Measurements from ENCODE around the gene CDC42BPA.

Gene CDC42BPA, protein sequence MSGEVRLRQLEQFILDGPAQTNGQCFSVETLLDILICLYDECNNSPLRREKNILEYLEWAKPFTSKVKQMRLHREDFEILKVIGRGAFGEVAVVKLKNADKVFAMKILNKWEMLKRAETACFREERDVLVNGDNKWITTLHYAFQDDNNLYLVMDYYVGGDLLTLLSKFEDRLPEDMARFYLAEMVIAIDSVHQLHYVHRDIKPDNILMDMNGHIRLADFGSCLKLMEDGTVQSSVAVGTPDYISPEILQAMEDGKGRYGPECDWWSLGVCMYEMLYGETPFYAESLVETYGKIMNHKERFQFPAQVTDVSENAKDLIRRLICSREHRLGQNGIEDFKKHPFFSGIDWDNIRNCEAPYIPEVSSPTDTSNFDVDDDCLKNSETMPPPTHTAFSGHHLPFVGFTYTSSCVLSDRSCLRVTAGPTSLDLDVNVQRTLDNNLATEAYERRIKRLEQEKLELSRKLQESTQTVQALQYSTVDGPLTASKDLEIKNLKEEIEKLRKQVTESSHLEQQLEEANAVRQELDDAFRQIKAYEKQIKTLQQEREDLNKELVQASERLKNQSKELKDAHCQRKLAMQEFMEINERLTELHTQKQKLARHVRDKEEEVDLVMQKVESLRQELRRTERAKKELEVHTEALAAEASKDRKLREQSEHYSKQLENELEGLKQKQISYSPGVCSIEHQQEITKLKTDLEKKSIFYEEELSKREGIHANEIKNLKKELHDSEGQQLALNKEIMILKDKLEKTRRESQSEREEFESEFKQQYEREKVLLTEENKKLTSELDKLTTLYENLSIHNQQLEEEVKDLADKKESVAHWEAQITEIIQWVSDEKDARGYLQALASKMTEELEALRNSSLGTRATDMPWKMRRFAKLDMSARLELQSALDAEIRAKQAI (N-terminal part only)

DNA sequence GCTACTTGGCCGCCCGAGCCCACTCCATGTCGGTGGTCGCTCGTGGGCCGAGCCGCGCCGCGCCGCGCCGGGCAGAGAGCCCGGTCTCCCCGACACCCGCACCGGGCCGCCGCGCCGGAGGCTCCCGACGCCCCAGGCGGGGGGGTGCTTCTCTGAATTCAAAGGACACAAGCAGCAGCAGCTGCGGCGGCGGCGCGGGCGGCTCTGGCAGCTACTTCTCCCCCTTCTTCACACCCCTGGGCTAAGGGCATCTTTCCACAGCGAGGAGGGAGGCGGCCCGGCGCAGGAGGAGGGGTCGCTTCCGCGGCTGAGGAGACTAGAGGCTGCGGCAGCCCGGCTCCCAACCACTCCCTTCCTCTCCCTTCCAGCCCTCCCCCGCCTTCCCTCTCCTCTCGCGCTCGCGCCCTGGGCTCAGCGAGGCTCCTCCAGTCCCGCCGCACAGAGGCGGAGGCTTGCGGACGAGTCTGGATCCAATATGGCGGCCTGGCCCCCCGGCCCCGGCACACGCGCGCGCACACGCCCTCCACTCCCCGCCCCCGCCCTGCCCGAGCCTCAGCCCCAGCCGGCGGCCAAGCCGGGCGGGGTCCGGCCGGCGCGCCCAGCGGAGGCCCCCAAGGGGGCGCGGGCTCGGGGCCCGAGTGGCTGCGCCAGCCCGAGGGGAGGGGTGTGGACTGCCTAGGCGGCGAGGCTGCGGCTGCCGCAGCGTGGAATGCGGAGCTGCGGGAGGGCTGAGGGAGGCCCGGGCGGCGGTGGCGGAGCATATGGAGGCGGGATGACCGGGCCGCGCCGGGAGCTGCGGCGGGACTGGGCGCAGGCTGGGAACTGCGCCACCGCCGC lies at the start of gene CDC42BPA:
Gene CDC42BPA, minus strand, starts transcription at position 477 of the 837 bp plus-strand sequence. CDS start 1,310 bp downstream, outside the sequence.
- no peaks in the 10 kb centered on the region for H3K9me3 ChIP-seq (ENCODE audit: insufficient read depth, low read length, severe bottlenecking)
- H3K27ac ChIP-seq (ENCODE audit: low read length), result no peak within 1 kb of the TSS
- H3K4me2 ChIP-seq (ENCODE audit: insufficient read depth, low read length), result no peak within 1 kb of the TSS
- H3K4me3 ChIP-seq (ENCODE audit: low read depth in 1 of 2, low read length in 2 of 2), result no peak within 1 kb of the TSS
- ATAC-seq (ENCODE audit: insufficient read depth, low read depth), result no peak
- no peak for TF ChIP-seq EZH2 (IDR thresholded peaks at IDR 0.05; ENCODE audit: borderline replicate concordance, low read depth, low read length, severe bottlenecking)
- TF ChIP-seq, protein P1, sequence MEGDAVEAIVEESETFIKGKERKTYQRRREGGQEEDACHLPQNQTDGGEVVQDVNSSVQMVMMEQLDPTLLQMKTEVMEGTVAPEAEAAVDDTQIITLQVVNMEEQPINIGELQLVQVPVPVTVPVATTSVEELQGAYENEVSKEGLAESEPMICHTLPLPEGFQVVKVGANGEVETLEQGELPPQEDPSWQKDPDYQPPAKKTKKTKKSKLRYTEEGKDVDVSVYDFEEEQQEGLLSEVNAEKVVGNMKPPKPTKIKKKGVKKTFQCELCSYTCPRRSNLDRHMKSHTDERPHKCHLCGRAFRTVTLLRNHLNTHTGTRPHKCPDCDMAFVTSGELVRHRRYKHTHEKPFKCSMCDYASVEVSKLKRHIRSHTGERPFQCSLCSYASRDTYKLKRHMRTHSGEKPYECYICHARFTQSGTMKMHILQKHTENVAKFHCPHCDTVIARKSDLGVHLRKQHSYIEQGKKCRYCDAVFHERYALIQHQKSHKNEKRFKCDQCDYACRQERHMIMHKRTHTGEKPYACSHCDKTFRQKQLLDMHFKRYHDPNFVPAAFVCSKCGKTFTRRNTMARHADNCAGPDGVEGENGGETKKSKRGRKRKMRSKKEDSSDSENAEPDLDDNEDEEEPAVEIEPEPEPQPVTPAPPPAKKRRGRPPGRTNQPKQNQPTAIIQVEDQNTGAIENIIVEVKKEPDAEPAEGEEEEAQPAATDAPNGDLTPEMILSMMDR (IDR thresholded peaks at IDR 0.05; ENCODE audit: borderline replicate concordance, extremely low read depth, low read length, poor library complexity, severe bottlenecking), result no peak
- DNase-seq, result no peak
- H3K4me1 ChIP-seq (ENCODE audit: insufficient read depth, low read length), result no peaks in the 10 kb centered on the region
- H3K27me3 ChIP-seq (ENCODE audit: insufficient read depth, low read length, poor library complexity), result no peaks in the 10 kb centered on the region
- no peaks in the 10 kb centered on the region for H4K20me1 ChIP-seq (ENCODE audit: insufficient read depth, low read length)
- H2AFZ ChIP-seq (ENCODE audit: low read depth, low read length), result no peak within 1 kb of the TSS
- H3K36me3 ChIP-seq (ENCODE audit: insufficient read depth, low read length), result no peaks in the 10 kb centered on the region
- H3K79me2 ChIP-seq (ENCODE audit: insufficient read depth, low read length), result no peaks in the 10 kb centered on the region
- no peak within 1 kb of the TSS for H3K9ac ChIP-seq (ENCODE audit: low read depth, low read length)

DNA sequence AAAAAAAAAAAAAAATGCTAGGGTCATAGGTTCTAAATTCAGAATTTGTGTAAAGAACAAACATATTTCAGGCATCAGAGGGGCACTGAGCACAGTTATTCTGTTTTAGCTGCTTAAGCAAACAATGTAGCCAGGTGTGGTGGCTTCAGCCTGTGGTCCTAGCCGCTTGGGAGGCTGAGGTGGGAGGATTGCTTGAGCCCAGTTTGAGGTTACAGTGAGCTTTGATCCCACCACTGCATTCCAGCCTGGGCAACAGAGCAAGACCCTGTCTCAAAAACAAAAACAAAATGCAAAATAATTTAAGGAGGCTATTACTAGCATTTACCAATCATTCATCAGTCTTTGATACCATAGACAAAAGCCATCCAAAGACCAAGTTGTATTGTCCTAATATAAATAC lies 49.7 kb upstream of the CDC42BPA start:
- Histone ChIP-seq H4K20me1 (ENCODE audit: insufficient read depth, low read length) (no peaks in the 10 kb centered on the region), H3K36me3 (ENCODE audit: insufficient read depth, low read length) (no peaks in the 10 kb centered on the region), H3K79me2 (ENCODE audit: insufficient read depth, low read length) (no peaks in the 10 kb centered on the region), H3K4me3 (ENCODE audit: low read depth in 1 of 2, low read length in 2 of 2) (no peak overlapping the region), H3K4me2 (ENCODE audit: insufficient read depth, low read length) (no peak overlapping the region), H3K4me1 (ENCODE audit: insufficient read depth, low read length) (no peaks in the 10 kb centered on the region), H3K27ac (ENCODE audit: low read length) (no peak overlapping the region), H2AFZ (ENCODE audit: low read depth, low read length) (no peak overlapping the region), H3K9me3 (ENCODE audit: insufficient read depth, low read length, severe bottlenecking) (no peaks in the 10 kb centered on the region), H3K9ac (ENCODE audit: low read depth, low read length) (no peak overlapping the region), H3K27me3 (ENCODE audit: insufficient read depth, low read length, poor library complexity) (no peaks in the 10 kb centered on the region)
- DNase-seq (no peak), ATAC-seq (ENCODE audit: insufficient read depth, low read depth) (no peak)
- TF ChIP-seq, protein P1 (IDR thresholded peaks at IDR 0.05; ENCODE audit: borderline replicate concordance, extremely low read depth, low read length, poor library complexity, severe bottlenecking), result no peak
- no peak for TF ChIP-seq EZH2 (IDR thresholded peaks at IDR 0.05; ENCODE audit: borderline replicate concordance, low read depth, low read length, severe bottlenecking)

DNA sequence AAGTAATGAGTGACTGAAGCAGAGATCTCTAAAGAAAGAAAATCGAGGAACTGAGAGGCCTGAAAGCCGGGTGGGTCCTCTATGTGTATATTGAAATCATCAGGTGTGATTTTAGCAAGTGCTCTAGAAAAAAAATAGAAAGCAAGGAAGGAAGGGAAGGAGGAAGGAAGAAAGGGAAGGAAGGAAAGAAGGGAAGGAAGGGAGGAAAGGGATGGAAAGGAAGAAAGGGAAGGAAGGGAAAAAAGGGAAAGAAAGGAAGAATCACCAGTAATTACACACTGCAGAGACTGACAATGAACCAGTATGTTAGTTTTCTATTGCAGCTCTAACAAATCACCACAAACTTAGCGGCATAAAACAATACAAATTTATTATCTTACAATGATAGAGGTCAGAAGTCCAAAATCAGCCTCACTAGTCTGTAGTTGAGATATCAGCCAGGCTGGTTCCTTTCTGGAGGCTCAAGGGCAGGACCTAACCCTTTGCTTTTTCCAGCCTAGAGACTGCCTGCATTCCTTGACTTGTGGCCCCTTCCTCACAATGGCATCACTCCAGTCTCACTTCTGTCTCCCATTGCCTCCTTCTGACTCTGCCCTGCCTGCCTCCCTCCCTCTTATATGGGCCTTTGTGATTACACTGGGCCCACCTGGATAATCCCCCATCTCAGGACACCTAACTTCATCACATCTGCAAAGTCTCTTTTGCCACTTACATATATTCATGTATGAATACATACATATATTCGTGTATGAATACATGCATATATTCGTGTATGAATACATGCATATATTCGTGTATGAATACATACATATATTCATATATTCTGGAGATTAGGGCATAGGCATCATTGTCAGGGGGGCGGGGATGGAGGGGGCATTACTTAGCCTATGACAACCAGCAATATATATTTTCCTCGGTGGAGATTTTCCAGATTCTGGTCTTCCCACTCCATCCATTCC lies 47.5 kb upstream of the CDC42BPA start:
- no peaks in the 10 kb centered on the region for H3K27me3 ChIP-seq (ENCODE audit: insufficient read depth, low read length, poor library complexity)
- H3K9ac ChIP-seq (ENCODE audit: low read depth, low read length), result no peak overlapping the region
- H3K4me3 ChIP-seq (ENCODE audit: low read depth in 1 of 2, low read length in 2 of 2), result no peak overlapping the region
- ATAC-seq (ENCODE audit: insufficient read depth, low read depth) (no peak), DNase-seq (no peak)
- H3K36me3 ChIP-seq (ENCODE audit: insufficient read depth, low read length), result no peaks in the 10 kb centered on the region
- no peaks in the 10 kb centered on the region for H3K4me1 ChIP-seq (ENCODE audit: insufficient read depth, low read length)
- H3K27ac ChIP-seq (ENCODE audit: low read length), result no peak overlapping the region
- H4K20me1 ChIP-seq (ENCODE audit: insufficient read depth, low read length), result no peaks in the 10 kb centered on the region
- H2AFZ ChIP-seq (ENCODE audit: low read depth, low read length), result no peak overlapping the region
- no peaks in the 10 kb centered on the region for H3K79me2 ChIP-seq (ENCODE audit: insufficient read depth, low read length)
- H3K9me3 ChIP-seq (ENCODE audit: insufficient read depth, low read length, severe bottlenecking), result no peaks in the 10 kb centered on the region
- no peak for TF ChIP-seq EZH2 (IDR thresholded peaks at IDR 0.05; ENCODE audit: borderline replicate concordance, low read depth, low read length, severe bottlenecking)
- TF ChIP-seq, protein P1 (IDR thresholded peaks at IDR 0.05; ENCODE audit: borderline replicate concordance, extremely low read depth, low read length, poor library complexity, severe bottlenecking), result no peak
- no peak overlapping the region for H3K4me2 ChIP-seq (ENCODE audit: insufficient read depth, low read length)
